Adrenal gland (tissue), 12 donors: ENCODE data around the gene DHRS3. TPM values are rescaled to one million over a fixed set of nuclear protein-coding genes. Genes with fewer than 3 reads are reported as not detected.

ENCODE experiments used
- DNase-seq, 7 donors: peaks; one replicate each; pipeline ENCODE4 v3.0.0-alpha.2; 2019 to 2020
- H3K27ac ChIP-seq, 5 donors: fragments of 200-600 bp; sonication (generic) in 4 of 5; 1 replicate in 3 of 5; 2 replicates in 2 of 5; pipeline versions ENCODE4 v1.5.1 to v1.8.0; 2016 to 2020; ENCODE audit warnings: mild to moderate bottlenecking in 1 of 5
- H3K27me3 ChIP-seq: fragments of 200-600 bp; 2 replicates; pipeline ENCODE4 v1.8.0; 2021
- H3K36me3 ChIP-seq, 2 donors: fragments of 200-600 bp; replicated peaks in 1 of 2; 1 replicate in 1 of 2; 2 replicates in 1 of 2; pipeline versions ENCODE4 v1.5.1 to v1.8.0; 2018 to 2022
- H3K4me1 ChIP-seq, 2 donors: fragments of 200-600 bp; replicated peaks in 1 of 2; 1 replicate in 1 of 2; 2 replicates in 1 of 2; pipeline versions ENCODE4 v1.5.1 to v1.8.0; 2018 to 2021
- H3K4me3 ChIP-seq, 4 donors: fragments of 200-600 bp; sonication (generic) in 3 of 4; one replicate each; pipeline ENCODE4 v1.5.1; 2016 to 2018
- H3K9me3 ChIP-seq, 3 donors: fragments of 200-600 bp; sonication (generic) in 1 of 3; replicated peaks in 1 of 3; 1 replicate in 2 of 3; 2 replicates in 1 of 3; pipeline versions ENCODE4 v1.5.1 to v1.8.0; 2016 to 2021
- POLR2A ChIP-seq, 2 donors: fragments of 450-650 bp; IDR thresholded peaks; one replicate each; pipeline ENCODE4 v1.6.1; 2017; ENCODE audit warnings: antibody characterized with exemption in 2 of 2, mild to moderate bottlenecking in 2 of 2, moderate library complexity in 1 of 2
- WGBS, 4 donors: extraction: QIAGEN DNeasy Blood & Tissue Kit in 2 of 4; methylation state at CpG; one replicate each; pipeline versions ENCODE4 v1.1.5 to v1.1.7; 2013 to 2017; 5-methylcytosine and 5-hydroxymethylcytosine counted together
- intact Hi-C, 2 donors: fragments of 100-400 bp; cut with DNase I; formaldehyde crosslinking; loops; one replicate each; pipeline versions ENCODE4 v1.14.1 to v1.15.0; 2022 to 2023
- polyA plus RNA-seq, 3 donors: library from polyadenylated mRNA; stranded (reverse); fragments of 200-250 nt in 2 of 3; fragments of 350-450 nt in 1 of 3; fragmentation: Illumina TruSeq in 1 of 3; extraction: RNeasy Lipid Tissue Mini Kit (QIAGEN cat#74804) in 1 of 3; gene quantifications; one replicate each; pipeline ENCODE4 v1.2.3, GENCODE V29; 2013 to 2014
- total RNA-seq, 9 donors: library from RNA; depleted of rRNA in 4 of 9; stranded (reverse); fragments of >200 nt in 4 of 9; fragments of 120-200 nt in 1 of 9; fragmentation: NEBNext Ultra II Directional in 1 of 9; extraction: Animal tissue kit (Norgen Biotek cat#: 25700) in 1 of 9; gene quantifications; one replicate each; pipeline versions ENCODE4 v1.1.0 to v1.2.4, GENCODE V29; 2013 to 2023
- TF ChIP-seq, protein P1 (sequence below), 6 experiments: fragments of 450-650 bp in 4 of 6; fragments of 200-600 bp in 2 of 6; sonication (generic) in 1 of 6; IDR thresholded peaks; 1 replicate in 5 of 6; 2 replicates in 1 of 6; pipeline versions ENCODE4 v1.5.1 to v1.8.0; 2016 to 2021; ENCODE audit warnings: antibody characterized with exemption in 6 of 6, mild to moderate bottlenecking in 2 of 6, moderate library complexity in 1 of 6
- donor health status: healthy with polysubstance abuse.
- donor health status: Bipolar disorder and iron deficiency.
- donor health status: DM: yes; HTN: yes; CAD: no.
- donor health status: DM: no; HTN: no; CAD: no.
- donor health status: DM: no; HTN: no; CAD: no.
- donor health status: DM: yes; HTN: yes; CAD: no.

Gene DHRS3
- total and polyA plus RNA-seq, 12 donors = 7.7 to 72.4 (median 41.3) TPM

DNA sequence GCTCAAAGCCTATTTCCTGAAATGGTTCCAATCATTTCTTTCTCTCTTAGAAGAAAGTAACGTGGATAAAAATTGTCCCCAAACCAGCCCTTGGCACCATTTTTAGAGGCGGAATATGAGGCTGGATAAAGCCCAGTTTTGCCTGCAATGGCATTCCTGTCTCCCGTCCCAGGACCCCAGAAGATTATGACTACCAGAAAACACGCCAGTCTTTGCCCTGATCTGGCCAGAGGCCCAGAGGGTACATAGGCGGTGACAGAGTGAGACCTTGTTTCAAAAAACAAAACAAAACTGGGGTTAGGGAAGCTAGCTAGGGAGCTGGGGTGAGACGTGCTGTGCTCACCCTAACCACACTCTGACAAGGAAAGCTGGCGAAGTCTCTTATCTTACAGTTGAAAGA lies 25.8 kb upstream of the DHRS3 start, which contains the start of gene AADACL4:
TSS of gene AADACL4 (plus strand) at position 301 of the 400 bp plus-strand sequence. CDS start 462 bp downstream, outside the sequence.
- intact Hi-C loops = no loop called here
- no peak for TF ChIP-seq POLR2A (IDR thresholded peaks at IDR 0.05)
- TF ChIP-seq, protein P1, sequence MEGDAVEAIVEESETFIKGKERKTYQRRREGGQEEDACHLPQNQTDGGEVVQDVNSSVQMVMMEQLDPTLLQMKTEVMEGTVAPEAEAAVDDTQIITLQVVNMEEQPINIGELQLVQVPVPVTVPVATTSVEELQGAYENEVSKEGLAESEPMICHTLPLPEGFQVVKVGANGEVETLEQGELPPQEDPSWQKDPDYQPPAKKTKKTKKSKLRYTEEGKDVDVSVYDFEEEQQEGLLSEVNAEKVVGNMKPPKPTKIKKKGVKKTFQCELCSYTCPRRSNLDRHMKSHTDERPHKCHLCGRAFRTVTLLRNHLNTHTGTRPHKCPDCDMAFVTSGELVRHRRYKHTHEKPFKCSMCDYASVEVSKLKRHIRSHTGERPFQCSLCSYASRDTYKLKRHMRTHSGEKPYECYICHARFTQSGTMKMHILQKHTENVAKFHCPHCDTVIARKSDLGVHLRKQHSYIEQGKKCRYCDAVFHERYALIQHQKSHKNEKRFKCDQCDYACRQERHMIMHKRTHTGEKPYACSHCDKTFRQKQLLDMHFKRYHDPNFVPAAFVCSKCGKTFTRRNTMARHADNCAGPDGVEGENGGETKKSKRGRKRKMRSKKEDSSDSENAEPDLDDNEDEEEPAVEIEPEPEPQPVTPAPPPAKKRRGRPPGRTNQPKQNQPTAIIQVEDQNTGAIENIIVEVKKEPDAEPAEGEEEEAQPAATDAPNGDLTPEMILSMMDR (IDR thresholded peaks at IDR 0.05) = no peak
- H3K27me3 ChIP-seq = no peaks in the 10 kb centered on the region
- no peaks in the 10 kb centered on the region for H3K36me3 ChIP-seq
- peaks cover 0 to 21% (median 0%) of the 10 kb centered on the region in 3 donors for H3K9me3 ChIP-seq
- 86 to 88% (median 87%) methylated on average over 7 of the region's 7 CpGs for WGBS, 4 donors
- H3K4me3 ChIP-seq = no peak within 1 kb of the TSS
- no peak within 1 kb of the TSS for H3K27ac ChIP-seq
- DNase-seq = no peak
- H3K4me1 ChIP-seq = no peaks in the 10 kb centered on the region

DNA sequence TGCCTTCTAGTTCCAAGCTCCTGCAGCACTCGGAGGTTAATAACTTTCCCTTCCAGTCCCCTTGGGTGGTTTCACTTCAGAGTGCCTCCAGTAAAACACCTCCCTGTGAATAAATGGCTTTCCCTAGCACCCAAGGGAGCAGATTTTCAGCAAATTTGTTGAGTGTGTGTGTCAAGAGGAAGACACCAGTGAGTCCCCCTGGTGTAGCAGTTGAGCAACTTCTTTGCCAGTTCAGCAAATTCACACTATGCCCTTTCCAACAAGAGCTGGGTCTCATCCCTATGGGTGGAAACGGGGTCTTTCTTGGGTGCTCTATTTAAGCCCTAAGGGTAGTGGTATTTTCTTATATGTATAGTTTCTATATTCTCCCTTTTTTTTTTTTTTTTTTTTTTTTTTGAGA lies 25.1 kb upstream of the DHRS3 start:
- peaks cover 0 to 21% (median 0%) of the 10 kb centered on the region in 3 donors for H3K9me3 ChIP-seq
- WGBS, 4 donors = 85 to 95% (median 86%) methylated on average over 2 of the region's 2 CpGs
- H3K4me3 ChIP-seq = no peak overlapping the region
- TF ChIP-seq, protein P1 (IDR thresholded peaks at IDR 0.05) = no peak
- no peak for TF ChIP-seq POLR2A (IDR thresholded peaks at IDR 0.05)
- H3K27me3 ChIP-seq = no peaks in the 10 kb centered on the region
- H3K36me3 ChIP-seq = no peaks in the 10 kb centered on the region
- intact Hi-C loops = no loop called here
- no peak for DNase-seq
- no peaks in the 10 kb centered on the region for H3K4me1 ChIP-seq
- H3K27ac ChIP-seq = no peak overlapping the region

DNA sequence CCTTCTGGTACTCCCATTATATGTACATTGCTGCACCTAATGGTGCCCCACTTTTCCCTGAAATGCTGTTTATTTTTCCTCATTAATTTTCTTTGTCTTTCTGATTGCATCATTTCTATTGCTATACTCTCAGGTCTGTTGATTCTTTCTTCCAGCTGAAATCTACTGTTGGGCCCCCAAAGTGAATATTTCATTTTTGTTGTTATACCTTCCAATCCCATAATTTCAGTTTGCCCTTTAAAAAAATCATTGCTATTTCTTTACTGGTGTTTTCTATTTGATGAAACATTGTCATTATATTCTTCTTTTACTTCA lies 22.9 kb upstream of the DHRS3 start:
- Histone ChIP-seq H3K36me3 (no peaks in the 10 kb centered on the region), H3K27me3 (no peaks in the 10 kb centered on the region), H3K27ac (no peak overlapping the region), H3K9me3 (peaks cover 0 to 21% (median 0%) of the 10 kb centered on the region in 3 donors), H3K4me3 (no peak overlapping the region), H3K4me1 (no peaks in the 10 kb centered on the region)
- no peak for DNase-seq
- intact Hi-C loops = no loop called here
- TF ChIP-seq POLR2A (IDR thresholded peaks at IDR 0.05) = no peak
- TF ChIP-seq, protein P1 (IDR thresholded peaks at IDR 0.05) = no peak

DNA sequence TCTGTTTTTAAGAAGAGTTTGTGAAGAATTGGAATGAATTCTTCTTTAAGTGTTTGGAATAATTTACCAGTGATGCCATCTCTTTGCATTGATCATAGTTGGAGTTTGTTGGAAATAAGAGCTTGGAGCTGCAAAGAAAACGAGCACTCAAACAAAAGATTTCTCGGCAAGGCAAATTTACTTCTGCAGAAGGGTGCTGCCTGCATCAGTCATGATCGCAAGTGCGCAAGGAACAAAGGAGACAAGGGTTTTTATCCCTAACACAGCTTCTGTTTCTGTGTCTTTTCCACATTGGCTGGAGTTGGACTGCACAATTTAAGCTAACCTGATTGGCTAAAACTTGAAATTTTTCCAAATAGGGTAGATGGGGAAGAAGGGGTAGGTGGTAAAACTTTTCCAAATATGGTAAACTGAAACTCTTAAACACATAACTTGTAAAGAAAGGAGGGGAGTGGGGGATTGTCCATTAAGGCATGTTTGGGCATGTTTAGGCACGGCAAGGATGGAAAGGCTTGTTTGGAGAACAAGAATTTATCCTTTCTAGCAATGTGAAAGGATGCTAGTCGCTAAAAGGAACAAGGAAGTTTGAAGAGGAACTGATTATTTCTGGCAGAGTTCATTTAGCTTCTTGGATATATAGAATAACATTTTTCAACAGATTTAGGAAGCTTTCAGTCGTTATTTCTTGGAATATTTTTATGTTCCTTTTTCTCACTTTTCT lies 22.4 kb upstream of the DHRS3 start:
- TF ChIP-seq, protein P1 (IDR thresholded peaks at IDR 0.05) = no peak
- TF ChIP-seq POLR2A (IDR thresholded peaks at IDR 0.05) = no peak
- intact Hi-C loops = no loop called here
- 80 to 87% (median 84%) methylated on average over 7 of the region's 7 CpGs for WGBS, 4 donors
- no peak overlapping the region for H3K4me3 ChIP-seq
- no peaks in the 10 kb centered on the region for H3K4me1 ChIP-seq
- DNase-seq = no peak
- H3K9me3 ChIP-seq = peaks cover 0 to 21% (median 0%) of the 10 kb centered on the region in 3 donors
- H3K27ac ChIP-seq = no peak overlapping the region
- H3K36me3 ChIP-seq = no peaks in the 10 kb centered on the region
- H3K27me3 ChIP-seq = no peaks in the 10 kb centered on the region
